Effector memory CD8-positive, alpha-beta T cell (primary cell): ENCODE results near the gene LARGE1.

ENCODE experiments used
- ATAC-seq: fragments of 150-1000 bp; cut with Tn5 transposase; replicated peaks from 2 replicates; pipeline ENCODE4 v1.10.0; 2021; ENCODE audit warnings: mild to moderate bottlenecking, moderate library complexity
- DNase-seq, 3 experiments: peaks; one replicate each; pipeline ENCODE4 v3.0.0; 2021
- H3K27ac Mint-ChIP-seq, 2 donors: one replicate each; pipeline ENCODE4 v1.8.0; 2022; ENCODE audit warnings: mild to moderate bottlenecking in 2 of 2, mixed read lengths in 2 of 2, moderate library complexity in 2 of 2
- H3K27me3 Mint-ChIP-seq, 2 donors: one replicate each; pipeline ENCODE4 v1.8.0; 2022; ENCODE audit warnings: mixed read lengths in 2 of 2
- H3K36me3 Mint-ChIP-seq: one replicate; pipeline ENCODE4 v1.8.0; 2022; ENCODE audit warnings: mild to moderate bottlenecking, moderate library complexity, mixed read lengths; ENCODE audit not compliant: insufficient read depth
- H3K4me1 Mint-ChIP-seq, 2 donors: one replicate each; pipeline ENCODE4 v1.8.0; 2022; ENCODE audit warnings: low read depth in 2 of 2, mixed read lengths in 2 of 2
- H3K4me3 Mint-ChIP-seq, 2 donors: one replicate each; pipeline ENCODE4 v1.8.0; 2022; ENCODE audit warnings: mild to moderate bottlenecking in 2 of 2, mixed read lengths in 2 of 2, moderate library complexity in 2 of 2
- H3K9me3 Mint-ChIP-seq, 2 donors: one replicate each; pipeline ENCODE4 v1.8.0; 2022; ENCODE audit warnings: mixed read lengths in 2 of 2
- total RNA-seq, 9 experiments: gene quantifications; one replicate each; lab custom pipeline; 2026; lab: John Stamatoyannopoulos, UW

LARGE1 gene
- total RNA-seq: 0 to 2.6 (median 1.4) reads per million in 9 experiments

DNA sequence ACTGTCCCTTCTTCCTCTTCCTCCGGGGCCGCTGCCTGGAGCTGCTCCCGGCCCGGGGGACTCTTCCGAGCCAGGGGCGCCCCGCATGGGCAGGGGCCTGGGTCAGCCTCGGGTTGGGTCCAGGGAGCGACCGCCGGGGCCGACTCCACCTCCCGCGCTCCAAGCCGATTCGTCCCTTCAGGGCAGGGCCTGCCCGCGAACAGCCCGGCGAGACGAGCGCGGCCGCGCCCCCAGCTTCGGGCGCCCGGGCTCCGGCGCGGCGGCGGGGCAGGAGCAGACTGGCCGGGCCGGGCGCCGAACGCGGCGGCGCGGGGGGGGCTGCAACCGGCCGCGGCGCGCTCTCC is at the start of gene LARGE1:
Gene LARGE1 (minus strand): TSS at position 280 of the 344 bp plus-strand sequence.
- peaks cover 0 to 9% of the 10 kb centered on the region in 2 donors for H3K4me1 Mint-ChIP-seq
- peak within 1 kb of the TSS; percentile 49 to 69 for H3K4me3 Mint-ChIP-seq
- DNase-seq: no peak
- H3K27ac Mint-ChIP-seq: no peak within 1 kb of the TSS
- H3K27me3 Mint-ChIP-seq: peaks cover 55 to 80% of the 10 kb centered on the region in 2 donors
- no peaks in the 10 kb centered on the region for H3K36me3 Mint-ChIP-seq
- no peaks in the 10 kb centered on the region for H3K9me3 Mint-ChIP-seq
- no peak for ATAC-seq

DNA sequence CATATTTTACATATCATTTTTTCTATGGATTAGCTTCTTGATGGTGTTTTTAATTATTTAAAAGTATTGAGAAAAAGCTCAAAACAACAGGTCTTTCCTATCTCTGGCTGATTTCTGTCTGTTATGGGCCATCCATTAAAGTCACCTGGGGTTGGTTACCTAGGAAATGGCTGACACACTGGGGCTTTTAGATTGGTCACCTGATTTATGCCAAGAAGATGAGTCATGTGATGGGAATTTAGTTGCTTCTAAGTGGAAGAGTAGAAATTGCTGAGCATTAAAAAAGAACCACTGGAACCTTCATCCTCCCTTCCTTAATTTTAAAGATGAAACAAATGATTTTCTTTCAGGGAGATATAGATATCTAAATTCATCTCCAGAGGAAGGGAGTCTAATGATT is 48.8 kb upstream of the LARGE1 start:
- Mint-ChIP-seq H3K36me3 (no peaks in the 10 kb centered on the region), H3K27me3 (peaks cover 0 to 16% of the 10 kb centered on the region in 2 donors), H3K4me1 (no peaks in the 10 kb centered on the region), H3K27ac (no peak overlapping the region), H3K4me3 (no peak overlapping the region), H3K9me3 (no peaks in the 10 kb centered on the region)
- ATAC-seq (no peak), DNase-seq (no peak)

DNA sequence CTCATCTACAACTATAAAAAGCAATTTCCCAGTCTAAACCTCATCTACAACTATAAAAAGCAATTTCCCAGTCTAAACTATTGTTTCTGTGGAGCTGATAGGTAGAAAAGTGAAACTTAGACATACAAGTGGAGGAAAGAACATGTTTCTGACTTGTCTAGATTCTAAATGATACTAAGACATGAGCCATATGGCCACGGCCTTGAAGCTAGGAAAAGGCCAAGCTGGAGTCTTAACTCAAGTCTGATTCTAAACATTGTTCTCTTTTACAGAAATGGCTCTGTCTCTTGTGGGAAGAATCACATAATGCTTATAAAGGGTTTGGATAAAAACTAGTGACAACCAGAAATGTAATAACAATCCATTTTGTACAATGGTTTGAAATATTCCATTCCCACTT is 43.8 kb upstream of the LARGE1 start:
- no peak for DNase-seq
- Mint-ChIP-seq H3K27ac (no peak overlapping the region), H3K4me3 (no peak overlapping the region), H3K36me3 (no peaks in the 10 kb centered on the region), H3K27me3 (no peaks in the 10 kb centered on the region), H3K4me1 (no peaks in the 10 kb centered on the region), H3K9me3 (no peaks in the 10 kb centered on the region)
- no peak for ATAC-seq

DNA sequence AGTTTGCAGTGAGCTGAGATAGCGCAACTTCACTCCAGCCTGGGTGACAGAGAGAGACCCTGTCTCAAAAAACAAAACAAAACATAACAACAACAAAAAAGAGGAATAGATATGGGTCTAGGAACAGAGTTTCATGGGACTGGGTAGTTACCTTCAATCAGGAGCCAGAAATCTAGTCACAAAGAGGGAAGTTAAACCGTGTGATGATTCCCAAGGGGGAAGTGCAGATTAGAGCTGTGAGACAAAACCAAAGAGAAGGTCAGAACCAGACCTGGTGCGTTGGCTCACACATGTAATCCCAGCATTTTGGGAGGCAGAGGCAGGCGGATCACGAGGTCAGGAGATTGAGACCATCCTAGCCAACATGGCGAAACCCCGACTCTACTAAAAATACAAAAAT is 42.1 kb upstream of the LARGE1 start:
- H3K4me3 Mint-ChIP-seq: no peak overlapping the region
- no peak for DNase-seq
- no peaks in the 10 kb centered on the region for H3K27me3 Mint-ChIP-seq
- H3K27ac Mint-ChIP-seq: no peak overlapping the region
- H3K4me1 Mint-ChIP-seq: no peaks in the 10 kb centered on the region
- no peak for ATAC-seq
- no peaks in the 10 kb centered on the region for H3K9me3 Mint-ChIP-seq
- no peaks in the 10 kb centered on the region for H3K36me3 Mint-ChIP-seq

DNA sequence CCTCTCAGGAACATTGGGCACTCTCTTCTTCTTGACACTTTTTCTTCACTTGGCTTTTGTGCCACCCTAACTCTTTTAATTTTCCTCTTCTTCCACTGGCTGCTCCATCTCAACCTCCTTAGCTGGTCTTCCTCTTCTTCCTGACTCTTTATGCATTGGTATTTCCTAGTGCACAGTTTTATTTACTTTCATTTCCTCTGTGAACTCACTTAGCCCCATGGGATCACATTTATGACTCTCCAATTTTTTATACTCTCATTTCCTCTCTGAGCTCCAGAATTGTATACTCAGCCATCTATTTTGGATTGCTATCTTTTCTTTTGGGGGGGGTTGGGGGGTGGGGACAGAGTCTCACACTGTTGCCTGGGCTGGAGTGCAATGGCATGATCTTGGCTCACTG is 38.5 kb upstream of the LARGE1 start:
- no peaks in the 10 kb centered on the region for H3K36me3 Mint-ChIP-seq
- ATAC-seq: no peak
- H3K27me3 Mint-ChIP-seq: no peaks in the 10 kb centered on the region
- H3K9me3 Mint-ChIP-seq: peaks cover 0 to 2% of the 10 kb centered on the region in 2 donors
- no peak overlapping the region for H3K4me3 Mint-ChIP-seq
- no peak overlapping the region for H3K27ac Mint-ChIP-seq
- H3K4me1 Mint-ChIP-seq: no peaks in the 10 kb centered on the region
- DNase-seq: no peak

DNA sequence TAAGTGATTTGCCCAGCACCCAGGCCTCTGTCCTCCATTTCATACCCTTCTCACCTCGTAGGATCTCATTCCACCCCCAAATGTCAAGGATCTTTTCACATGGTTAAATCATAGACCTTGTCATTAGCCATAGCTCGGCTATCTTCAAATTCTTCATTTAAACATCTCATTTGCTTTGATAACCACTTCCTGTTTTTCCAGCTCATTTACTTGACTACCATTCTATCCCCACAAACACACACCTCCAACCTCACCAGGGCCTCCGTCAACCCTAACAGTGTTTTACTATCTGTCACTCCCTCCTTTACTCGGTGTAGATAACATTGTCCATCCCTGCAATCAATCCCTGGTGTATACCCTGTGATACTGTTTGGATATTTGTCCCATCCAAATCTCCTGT is 36.8 kb upstream of the LARGE1 start:
- no peak for ATAC-seq
- Mint-ChIP-seq H3K4me1 (no peaks in the 10 kb centered on the region), H3K4me3 (no peak overlapping the region), H3K27me3 (no peaks in the 10 kb centered on the region), H3K27ac (no peak overlapping the region), H3K9me3 (peaks cover 0 to 4% of the 10 kb centered on the region in 2 donors), H3K36me3 (no peaks in the 10 kb centered on the region)
- no peak for DNase-seq

DNA sequence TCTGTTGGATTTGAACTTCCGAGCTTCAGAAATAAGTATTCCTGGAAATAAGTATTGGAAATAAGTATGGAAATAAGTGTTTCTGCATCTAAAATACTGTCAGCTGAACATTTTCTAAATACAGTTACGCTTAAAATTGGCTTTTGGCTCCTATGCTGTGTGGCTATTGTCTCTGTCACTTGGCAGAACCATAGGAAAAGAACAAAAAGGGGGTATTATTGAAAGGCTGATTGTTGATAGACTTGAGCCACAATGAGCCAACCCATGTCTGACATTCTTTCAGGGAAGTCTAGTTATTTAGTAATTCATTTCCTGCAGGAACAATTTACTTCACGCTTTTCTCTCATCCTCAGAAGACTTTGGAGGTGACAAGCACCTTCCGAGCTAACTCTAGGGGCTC is 32.5 kb upstream of the LARGE1 start:
- H3K36me3 Mint-ChIP-seq: no peaks in the 10 kb centered on the region
- H3K27ac Mint-ChIP-seq: no peak overlapping the region
- peaks cover 5 to 6% of the 10 kb centered on the region in 2 donors for H3K9me3 Mint-ChIP-seq

DNA sequence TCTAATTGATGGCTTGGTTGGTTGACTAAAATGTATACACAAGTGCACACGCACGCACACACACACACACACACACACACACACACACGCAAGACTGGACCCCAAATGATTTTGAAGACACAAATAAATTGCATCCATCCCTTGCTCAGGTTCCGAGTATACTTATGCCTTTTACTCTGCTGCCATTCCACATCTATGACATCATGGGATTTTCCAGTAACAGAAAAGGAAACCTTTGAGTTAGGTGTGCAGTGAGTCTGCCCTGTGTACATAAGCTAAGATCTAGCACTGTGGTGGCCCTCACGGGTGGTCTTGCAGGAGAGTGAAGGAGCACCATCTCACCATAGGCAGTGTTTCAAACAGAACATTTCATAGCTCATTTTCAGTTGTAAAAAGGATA is 20.5 kb upstream of the LARGE1 start:
- H3K27ac Mint-ChIP-seq: no peak overlapping the region
- DNase-seq: no peak
- no peaks in the 10 kb centered on the region for H3K27me3 Mint-ChIP-seq

More for the DNA sequence above, 32.5 kb upstream of the LARGE1 start:
- DNase-seq (no peak), ATAC-seq (no peak)
- Mint-ChIP-seq H3K27me3 (no peaks in the 10 kb centered on the region), H3K4me3 (no peak overlapping the region), H3K4me1 (no peaks in the 10 kb centered on the region)

DNA sequence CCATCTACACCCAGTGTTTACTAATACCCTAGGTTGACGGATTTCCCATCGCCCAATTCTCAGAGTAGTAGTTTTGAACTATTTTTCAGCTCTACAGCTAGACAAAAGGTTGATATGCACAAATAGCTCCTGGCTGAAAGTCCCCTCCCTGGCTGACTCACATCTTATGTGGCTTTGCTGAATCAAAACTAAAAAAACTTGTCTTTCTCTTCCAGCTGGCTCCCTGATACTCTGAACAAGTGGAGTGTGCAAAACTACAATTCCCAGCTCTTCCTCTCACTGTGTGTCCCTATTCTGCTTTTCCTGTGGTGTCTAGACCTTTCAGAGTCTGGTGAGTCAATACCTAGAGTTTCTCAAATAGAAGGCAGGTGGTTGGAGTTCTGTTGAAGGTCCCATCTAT is 12.7 kb upstream of the LARGE1 start:
- Mint-ChIP-seq H3K4me1 (no peaks in the 10 kb centered on the region), H3K27me3 (no peaks in the 10 kb centered on the region), H3K4me3 (no peak overlapping the region), H3K36me3 (no peaks in the 10 kb centered on the region), H3K27ac (no peak overlapping the region), H3K9me3 (peaks cover 0 to 7% of the 10 kb centered on the region in 2 donors)
- DNase-seq: no peak
- no peak for ATAC-seq

More for the DNA sequence above, 20.5 kb upstream of the LARGE1 start:
- H3K4me1 Mint-ChIP-seq: no peaks in the 10 kb centered on the region
- no peak for ATAC-seq
- no peaks in the 10 kb centered on the region for H3K36me3 Mint-ChIP-seq
- H3K4me3 Mint-ChIP-seq: no peak overlapping the region
- peaks cover 0 to 6% of the 10 kb centered on the region in 2 donors for H3K9me3 Mint-ChIP-seq

DNA sequence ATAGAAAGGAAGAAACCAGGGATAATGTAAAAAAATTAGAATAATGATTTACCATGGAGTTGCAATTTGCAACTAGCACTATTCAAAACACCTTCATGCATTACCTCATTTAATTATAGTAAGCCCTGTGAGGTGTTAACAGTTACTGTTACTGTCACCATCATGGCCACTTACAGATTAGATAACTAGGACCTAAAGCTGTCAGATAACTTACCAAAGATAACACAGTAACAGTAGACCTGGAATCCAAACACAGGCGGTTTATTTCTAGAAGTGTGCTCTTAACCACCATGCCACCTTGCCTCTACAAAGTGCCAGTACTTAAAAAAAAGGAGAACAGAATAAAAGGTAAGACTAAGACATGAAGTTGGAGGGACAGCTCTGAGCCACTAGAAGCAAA is 11.1 kb upstream of the LARGE1 start:
- no peak for ATAC-seq
- Mint-ChIP-seq H3K27ac (no peak overlapping the region), H3K27me3 (peaks cover 0 to under 1% of the 10 kb centered on the region in 2 donors), H3K9me3 (peaks cover 0 to 7% of the 10 kb centered on the region in 2 donors), H3K4me1 (no peaks in the 10 kb centered on the region), H3K36me3 (no peaks in the 10 kb centered on the region), H3K4me3 (no peak overlapping the region)
- DNase-seq: no peak

DNA sequence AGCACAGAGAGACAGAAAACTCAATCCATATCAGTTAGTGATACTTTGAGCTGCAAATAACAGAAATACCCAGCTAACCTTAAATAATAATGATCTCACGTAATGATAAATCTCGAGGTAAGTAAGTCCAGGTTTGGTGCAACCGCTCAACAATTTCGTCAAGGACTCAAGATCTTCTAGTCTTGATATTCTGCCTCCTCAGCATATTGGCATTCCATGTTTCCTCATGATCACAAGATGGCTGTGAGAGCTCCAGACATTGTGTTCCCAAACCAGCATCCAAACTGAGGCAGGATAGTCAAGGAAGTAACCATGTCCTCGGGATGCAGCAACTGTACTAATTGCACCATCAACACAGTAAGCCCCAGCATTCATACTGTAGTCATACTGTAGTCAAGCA is 7.5 kb upstream of the LARGE1 start:
- no peak overlapping the region for H3K27ac Mint-ChIP-seq
- H3K27me3 Mint-ChIP-seq: peaks cover 17 to 32% of the 10 kb centered on the region in 2 donors
- H3K36me3 Mint-ChIP-seq: no peaks in the 10 kb centered on the region
- ATAC-seq: no peak
- H3K4me1 Mint-ChIP-seq: peaks cover 0 to 2% of the 10 kb centered on the region in 2 donors
- DNase-seq: no peak
- H3K4me3 Mint-ChIP-seq: no peak overlapping the region
- no peaks in the 10 kb centered on the region for H3K9me3 Mint-ChIP-seq

DNA sequence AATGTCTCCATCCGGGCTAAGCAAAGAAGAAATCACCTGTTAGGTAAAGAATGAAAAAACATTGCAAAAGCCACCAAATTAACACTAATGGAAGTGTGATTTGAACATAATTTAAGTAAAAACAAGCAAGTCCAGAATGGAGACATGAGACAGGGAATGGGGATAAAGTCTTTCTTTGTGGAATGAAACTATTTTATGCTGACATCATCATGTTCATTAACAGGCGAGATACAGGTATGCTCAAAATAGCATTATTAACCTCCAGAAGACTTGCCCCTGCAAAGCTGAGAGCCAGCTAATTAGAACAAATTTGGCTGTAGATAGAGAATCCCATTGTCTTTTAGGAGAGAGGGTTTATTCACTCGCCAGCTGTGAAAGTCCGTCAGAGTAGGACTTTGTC is 4.9 kb upstream of the LARGE1 start:
- peaks cover 22 to 47% of the 10 kb centered on the region in 2 donors for H3K27me3 Mint-ChIP-seq
- ATAC-seq (no peak), DNase-seq (no peak)
- no peaks in the 10 kb centered on the region for H3K36me3 Mint-ChIP-seq
- H3K4me1 Mint-ChIP-seq: peaks cover 0 to 5% of the 10 kb centered on the region in 2 donors
- no peak overlapping the region for H3K4me3 Mint-ChIP-seq
- H3K9me3 Mint-ChIP-seq: no peaks in the 10 kb centered on the region
- H3K27ac Mint-ChIP-seq: no peak overlapping the region

DNA sequence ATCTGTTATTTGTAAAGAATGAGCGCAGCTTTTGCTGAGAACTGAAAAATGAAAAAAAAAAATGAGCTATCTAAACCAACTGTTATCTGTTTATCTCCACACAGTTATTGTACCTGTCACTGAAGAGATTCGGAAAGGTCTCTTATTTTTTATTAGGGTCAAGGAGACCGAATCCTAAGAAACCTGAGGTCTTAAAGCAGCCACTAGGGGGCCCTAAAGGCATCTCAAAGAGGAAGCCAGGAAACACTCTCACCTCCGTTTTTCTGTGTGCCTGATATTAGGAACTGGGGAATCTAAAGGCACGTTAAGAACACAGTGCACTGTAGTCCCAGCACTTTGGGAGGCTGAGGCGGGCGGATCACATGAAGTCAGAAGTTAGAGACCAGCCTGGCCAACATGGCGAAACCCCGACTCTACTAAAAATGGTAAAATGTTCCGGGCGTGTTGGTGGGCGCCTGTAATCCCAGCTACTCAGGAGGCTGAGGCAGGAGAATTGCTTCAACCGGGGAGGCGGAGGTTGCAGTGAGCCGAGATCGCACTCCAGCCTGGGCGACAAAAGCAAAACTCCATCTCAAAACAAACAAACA is 3.5 kb upstream of the LARGE1 start:
- H3K36me3 Mint-ChIP-seq: no peaks in the 10 kb centered on the region
- H3K27me3 Mint-ChIP-seq: peaks cover 31 to 57% of the 10 kb centered on the region in 2 donors
- H3K27ac Mint-ChIP-seq: no peak overlapping the region
- H3K4me1 Mint-ChIP-seq: peaks cover 0 to 9% of the 10 kb centered on the region in 2 donors
- DNase-seq (no peak), ATAC-seq (no peak)
- no peaks in the 10 kb centered on the region for H3K9me3 Mint-ChIP-seq
- H3K4me3 Mint-ChIP-seq: no peak overlapping the region

DNA sequence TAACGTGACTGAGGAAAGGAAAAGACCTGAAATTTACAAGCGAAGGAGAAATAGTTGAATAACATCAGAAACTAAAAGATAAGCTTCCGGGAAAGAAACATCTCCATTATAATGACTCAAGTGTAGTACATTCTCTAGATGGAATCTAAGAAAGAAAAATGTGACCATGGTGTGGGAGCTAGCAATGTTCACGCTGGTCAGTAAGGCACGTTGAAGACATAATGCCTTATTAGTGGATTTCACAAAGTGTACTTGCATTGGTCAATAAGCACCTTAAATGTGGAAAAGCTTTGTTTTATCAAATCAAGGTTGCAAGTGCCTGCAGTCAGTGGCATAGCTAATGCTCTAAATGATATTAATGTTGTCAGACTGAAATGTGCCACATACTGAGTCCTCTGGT is 2.8 kb upstream of the LARGE1 start:
- no peaks in the 10 kb centered on the region for H3K36me3 Mint-ChIP-seq
- peak overlapping the region; percentile 62 to 74 for H3K4me3 Mint-ChIP-seq
- DNase-seq (no peak), ATAC-seq (no peak)
- peaks cover 0 to 9% of the 10 kb centered on the region in 2 donors for H3K4me1 Mint-ChIP-seq
- H3K27me3 Mint-ChIP-seq: peaks cover 38 to 64% of the 10 kb centered on the region in 2 donors
- no peaks in the 10 kb centered on the region for H3K9me3 Mint-ChIP-seq
- H3K27ac Mint-ChIP-seq: no peak overlapping the region

DNA sequence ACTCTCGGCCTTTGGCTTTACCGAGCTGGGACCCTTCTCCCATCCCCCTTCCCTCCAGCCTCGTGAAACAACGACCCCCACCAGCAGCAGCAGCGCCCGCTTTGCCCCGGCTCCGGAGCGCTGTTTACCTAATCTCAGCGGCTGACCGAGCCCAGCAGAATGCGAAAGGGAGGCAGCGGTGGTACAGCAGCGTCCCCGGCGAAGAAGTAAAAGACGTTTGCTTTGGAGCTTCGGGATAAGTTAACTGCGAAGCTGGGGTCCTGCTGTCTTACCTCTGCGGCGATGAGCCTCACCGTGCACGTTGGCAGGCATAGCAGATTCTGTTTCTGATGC is 2.0 kb upstream of the LARGE1 start:
- DNase-seq (no peak), ATAC-seq (no peak)
- H3K36me3 Mint-ChIP-seq: no peaks in the 10 kb centered on the region
- H3K27me3 Mint-ChIP-seq: peaks cover 46 to 71% of the 10 kb centered on the region in 2 donors
- no peak overlapping the region for H3K27ac Mint-ChIP-seq
- no peaks in the 10 kb centered on the region for H3K9me3 Mint-ChIP-seq
- H3K4me3 Mint-ChIP-seq: peak overlapping the region; percentile 62 to 74
- peaks cover 0 to 9% of the 10 kb centered on the region in 2 donors for H3K4me1 Mint-ChIP-seq
